Measurements from ENCODE around the gene OLFM1.
"Not testable (repeated sequence)": the region's sequence is repeated elsewhere in the genome, so short reads cannot be mapped to it uniquely, and the experiment has no call there.

The OLFM1 gene

DNA sequence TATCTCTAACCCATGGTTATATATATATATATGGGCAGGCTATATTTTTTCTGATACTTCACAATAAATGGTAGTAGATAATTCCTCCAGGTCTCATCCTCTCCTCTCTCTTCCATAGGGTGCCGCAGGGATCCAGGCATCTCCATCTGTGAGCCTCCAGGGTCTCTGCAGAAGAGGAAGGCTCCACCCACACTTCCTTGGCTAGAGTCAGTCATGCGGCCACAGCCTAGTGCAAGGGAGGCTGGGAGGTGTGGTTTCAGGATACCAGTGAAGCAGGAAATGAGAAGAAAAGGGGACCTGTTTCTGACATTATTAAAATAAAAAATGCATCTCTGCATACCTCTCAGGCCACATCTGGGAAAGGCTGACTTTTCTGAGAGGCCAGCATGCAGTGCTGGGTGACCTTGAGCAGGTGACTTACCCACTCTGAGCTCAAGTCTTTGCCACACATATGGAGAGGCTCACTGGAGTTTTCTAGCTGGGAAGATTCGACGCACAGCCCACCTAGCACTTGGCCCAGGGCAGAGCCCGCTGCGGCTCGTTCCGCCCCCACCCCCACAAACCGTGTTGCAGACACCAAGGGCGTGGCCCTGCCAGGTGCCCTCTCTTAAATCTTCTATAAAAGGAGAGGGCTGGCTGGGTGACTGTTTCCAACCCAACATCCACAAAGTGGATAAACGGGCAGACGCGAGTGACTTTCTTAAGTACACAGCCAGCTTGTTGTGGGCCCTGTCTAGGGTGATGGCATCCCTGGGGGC, 47.9 kb downstream of the OLFM1 start:
- DNase-seq (ENCODE audit: low spot score), result no peak

DNA sequence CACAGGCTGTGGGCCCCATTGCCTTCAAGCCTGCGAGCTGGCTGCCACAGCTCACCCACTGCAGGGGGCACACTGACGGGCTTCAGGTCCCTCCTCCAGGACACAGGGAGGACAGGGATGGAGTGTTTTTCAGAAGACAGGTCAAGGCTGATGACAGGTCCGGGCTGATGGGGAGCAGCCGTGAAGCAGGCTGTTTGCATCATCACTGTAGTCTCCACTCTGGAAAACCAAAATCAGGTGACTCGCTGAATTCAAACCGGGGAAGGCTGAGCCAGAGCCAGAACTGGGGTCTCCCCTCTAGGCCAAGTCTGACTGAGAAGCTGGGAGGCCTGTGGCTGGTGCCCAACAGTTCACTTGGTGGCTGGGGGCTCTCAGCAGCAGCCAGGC, 48.5 kb downstream of the OLFM1 start:
- no peak for DNase-seq (ENCODE audit: low spot score)

DNA sequence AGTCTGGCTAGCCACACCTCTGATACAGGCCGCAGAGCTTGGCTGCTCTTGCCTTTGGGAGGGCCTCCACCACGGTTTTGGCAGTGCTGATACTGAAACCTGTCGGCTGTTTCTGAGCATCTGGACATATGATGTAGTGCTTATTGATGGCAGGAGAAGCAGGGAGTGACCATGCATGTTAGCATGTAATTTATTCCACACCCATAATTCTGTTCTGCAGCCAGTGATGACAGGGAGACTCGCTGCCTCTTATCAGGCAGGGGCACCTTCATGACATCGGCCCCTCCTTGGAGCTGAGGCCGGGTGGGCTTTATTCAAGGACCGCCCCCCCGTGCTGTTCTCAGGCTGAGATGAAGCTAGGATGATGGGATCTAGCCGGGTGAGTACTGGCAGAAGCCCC, 49.0 kb downstream of the OLFM1 start:
- peak; percentile 58 for DNase-seq (ENCODE audit: low spot score)

DNA sequence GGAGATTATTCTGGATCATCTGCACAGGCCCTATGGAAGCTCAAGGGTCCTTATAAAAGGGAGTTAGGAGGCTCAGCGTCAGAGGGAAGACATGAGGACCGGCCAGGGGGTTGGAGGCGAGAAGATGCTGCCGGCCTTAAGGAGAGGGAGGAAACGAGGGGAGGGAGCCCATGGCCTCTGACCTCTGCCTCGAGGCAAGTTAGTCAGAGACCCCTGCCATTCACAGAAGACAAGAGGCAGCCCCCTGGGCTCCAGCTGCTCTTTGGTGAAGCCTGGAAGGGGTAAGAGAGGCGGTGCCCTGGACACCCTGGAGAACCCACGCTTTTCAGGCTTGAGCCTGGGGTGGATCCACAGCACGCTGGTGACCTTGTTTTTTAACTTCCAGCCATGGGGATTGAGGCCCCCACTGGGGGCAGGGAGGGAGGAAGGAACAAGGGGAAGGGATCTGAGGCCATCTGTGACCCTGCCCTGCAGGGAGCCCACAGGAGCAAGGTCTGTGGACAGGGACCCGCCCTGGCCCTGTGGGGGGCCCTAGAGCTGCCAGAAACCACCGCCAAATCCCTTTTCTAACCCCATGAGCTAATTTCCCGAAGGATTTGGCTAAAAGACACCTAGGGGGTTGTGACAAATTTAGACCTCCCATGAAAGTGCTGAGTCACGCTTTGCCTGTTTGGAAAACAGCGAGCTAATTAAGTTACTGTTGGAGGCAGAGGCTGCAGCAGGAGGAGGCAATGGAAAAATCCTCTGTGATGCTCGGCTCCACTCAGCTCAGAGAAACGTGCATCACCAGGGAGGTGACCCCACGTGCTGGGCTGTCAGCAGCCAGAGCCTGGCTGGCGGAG, 49.7 kb downstream of the OLFM1 start:
- peak; percentile 67 for DNase-seq (ENCODE audit: low spot score)

DNA sequence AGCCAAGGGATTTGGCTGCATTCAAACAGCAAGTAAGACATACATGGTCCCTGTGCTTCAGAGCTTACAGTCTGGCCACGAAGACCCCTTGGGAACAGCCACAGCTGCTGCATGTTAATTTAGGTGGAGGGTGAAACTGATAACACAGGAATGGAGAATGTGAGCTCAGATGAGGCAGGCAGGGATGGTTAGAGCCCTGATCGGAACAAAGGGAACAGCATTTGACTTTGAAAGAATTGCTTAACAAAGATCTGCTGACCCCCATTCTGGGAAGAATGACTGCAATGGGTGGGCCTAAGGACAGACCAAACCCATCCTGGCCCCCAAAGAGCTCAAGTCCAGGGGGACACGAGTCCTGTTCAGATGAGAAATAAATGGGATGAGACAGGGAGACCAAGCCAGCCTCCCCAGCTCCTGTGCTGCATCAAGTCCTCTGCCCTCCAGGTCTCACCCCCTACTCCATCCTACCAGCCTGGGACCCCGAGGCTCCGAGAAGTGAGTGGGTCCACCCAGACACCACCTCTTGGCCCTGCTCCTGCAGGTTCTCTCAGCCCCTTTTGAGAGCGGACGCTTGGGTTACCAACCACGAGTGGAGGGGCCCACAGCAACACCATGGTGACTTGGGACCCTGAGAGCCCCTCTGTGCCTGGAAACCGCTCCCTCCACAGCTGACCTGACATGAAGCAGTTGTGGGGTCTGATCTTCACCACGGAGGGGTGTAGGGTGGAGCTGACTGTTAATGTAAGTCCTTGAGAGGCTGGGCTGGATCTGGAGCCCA, 50.8 kb downstream of the OLFM1 start:
- no peak for DNase-seq (ENCODE audit: low spot score)

DNA sequence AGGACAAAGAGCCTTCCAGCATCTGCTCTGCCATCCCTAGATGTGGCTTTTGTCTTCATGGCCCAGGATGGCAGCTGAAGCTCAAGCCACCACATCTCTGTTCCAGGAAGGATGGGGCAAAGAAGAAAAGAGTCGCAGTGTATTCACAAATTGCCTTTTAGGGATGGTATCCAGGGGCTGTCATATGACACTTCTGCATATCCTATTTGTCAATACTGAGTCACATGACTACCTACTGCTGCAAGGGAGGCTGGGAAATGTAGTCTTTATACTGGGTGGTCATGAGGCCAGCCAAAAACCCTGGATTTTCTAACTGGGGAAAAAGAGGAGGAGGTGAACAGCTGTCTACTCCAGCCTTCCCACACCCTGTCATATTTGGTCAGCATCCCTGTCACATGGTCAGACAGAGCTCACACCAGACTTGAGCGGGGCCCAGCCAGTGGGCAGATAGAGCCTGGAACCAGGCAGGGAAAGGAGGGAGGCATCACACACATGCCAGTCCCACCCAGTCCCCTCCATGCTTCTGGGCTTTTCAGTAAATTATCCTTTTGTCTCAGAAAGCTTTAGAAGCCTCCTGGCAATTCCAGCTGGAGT, 52.0 kb downstream of the OLFM1 start:
- no peak for DNase-seq (ENCODE audit: low spot score)

DNA sequence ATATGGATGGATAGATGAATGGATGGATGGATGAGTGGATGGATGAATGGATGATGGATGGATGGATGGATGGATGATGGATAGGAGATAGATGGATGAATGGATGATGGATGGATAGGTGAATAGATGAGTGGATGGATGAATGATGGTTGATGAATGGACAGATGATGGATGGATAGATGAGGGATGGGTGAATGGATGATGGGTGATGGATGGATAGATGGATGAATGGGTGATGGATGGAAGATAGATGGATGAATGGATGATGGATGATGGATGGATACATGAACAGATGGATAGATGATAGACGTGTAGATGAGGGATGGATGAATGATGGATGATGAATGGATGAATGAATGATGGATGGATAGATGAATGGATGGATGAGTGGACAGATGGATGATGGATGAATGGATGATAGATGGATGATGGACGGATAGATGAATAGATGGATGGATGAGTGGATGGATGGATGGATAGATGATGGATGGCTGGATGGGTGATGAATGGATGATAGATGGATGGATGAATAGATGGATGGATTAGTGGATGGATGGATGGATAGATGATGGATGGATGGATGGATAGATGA, 53.8 kb downstream of the OLFM1 start:
- no peak for DNase-seq (ENCODE audit: low spot score)

DNA sequence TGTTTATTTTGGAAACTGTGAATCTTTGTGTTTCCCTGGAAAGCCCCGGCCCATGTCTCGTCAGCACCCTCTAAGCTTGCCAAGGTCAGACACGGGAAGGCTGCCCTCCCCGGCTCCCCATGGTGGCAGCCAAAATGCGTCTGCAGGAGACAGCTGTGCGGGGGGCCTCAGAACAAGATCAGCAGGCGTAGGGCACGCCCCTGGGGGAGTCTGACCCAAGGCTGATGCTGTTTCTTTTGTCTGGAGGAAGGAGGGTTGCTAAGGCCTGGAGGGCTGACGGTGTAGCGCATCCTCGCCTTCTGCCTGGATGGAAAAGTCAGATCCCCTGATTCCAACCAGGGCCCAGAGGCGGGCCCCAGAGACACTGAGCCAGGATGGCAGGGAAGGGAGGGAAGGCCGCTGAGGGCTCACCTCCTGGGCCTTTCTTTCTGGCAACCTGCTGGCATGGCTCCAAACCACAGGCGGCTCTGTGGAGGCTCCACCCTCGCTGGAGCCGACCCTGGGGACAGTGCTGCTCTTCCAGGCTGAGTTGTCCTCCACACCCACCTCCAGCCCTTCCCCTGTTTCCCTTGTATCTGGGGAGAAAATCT, 57.2 kb downstream of the OLFM1 start:
- no peak for DNase-seq (ENCODE audit: low spot score)

DNA sequence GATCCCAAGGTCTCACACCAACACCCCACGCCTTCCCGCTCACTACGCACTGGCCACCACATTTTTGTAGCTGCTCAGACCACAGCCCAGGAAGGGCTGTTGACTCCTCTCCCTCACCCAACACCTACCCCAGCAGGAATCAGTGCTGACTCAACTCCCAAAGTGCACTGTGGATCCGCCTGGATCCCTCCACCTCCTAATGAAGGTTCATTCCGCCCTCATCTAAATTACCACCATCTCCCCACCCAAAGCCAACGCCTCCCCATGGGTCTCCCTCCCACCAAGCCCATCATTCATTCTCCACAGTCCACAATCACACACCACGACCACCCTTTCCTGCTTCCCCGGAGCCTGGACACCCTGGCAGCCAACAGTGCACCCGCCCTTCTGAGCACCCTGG, 57.8 kb downstream of the OLFM1 start:
- DNase-seq (ENCODE audit: low spot score), result no peak

DNA sequence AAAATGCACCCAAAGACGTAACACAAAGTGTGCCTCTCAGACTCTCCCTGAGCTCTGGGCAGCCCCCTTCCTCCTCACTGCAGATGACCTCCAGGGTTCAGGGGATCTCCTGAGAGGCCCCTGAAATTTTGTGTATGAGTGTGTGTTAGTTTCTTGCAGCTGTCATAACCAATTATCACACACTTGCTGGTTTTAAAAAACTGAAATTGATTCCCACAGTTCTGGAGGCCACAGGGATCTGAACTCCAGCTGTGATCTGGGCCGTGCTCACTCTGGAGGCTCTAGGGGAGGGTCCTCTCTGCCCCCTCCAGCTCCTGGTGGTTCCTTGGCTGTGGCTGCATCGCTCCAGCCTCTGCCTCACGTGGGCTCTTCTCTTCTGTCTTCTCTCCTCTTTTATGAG, 58.8 kb downstream of the OLFM1 start:
- DNase-seq (ENCODE audit: low spot score), result no peak

DNA sequence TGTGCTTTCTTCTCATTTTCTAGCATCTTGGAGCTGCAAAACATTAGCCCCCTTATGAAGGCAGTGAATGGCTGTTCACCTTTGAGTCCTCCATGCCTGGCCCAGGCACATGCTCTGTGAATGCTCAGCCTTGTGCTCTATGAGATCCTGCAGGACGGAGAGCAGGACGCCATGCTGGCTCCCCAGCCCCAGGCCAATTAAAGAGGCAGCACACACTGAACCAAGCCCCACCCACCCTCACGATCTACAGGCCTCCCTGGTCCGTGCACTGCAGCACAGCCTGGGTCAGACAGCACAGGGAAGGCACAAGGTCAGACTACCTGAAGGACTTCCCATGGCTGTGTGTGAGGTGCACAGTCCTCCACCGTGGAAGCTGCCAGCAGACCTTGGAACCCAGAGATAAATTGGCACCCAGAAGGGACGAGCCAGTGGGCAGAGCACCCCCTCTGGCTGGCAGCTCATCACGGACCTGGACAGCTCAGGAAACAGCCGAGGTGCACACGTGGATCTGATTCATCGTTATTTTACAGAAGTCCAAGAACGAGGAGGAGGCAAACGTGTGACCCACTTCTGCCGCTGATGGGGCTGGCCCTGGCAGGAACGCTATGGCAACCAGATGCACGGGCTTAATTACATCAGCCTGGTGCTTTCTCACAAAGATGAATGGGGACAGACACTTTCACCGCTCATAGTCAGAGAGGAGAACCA, 59.5 kb downstream of the OLFM1 start:
- no peak for DNase-seq (ENCODE audit: low spot score)

DNA sequence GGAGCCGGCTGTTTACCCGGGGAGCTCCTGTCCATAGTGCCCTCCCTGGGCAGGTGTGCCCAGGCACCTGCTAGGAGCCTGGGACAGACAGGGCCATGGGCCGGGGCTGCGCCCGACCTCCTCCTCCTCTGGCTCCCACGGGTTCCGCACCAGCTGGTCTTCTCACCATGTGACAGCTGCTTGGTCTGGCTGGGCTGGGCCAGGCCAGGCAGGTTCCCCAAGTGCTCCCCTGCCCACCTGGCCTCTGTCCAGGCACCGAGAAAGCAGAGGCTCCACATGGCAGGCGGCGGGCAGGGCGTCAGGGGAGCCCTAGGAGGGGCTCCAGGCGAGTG, 60.0 kb downstream of the OLFM1 start:
- DNase-seq (ENCODE audit: low spot score), result no peak

DNA sequence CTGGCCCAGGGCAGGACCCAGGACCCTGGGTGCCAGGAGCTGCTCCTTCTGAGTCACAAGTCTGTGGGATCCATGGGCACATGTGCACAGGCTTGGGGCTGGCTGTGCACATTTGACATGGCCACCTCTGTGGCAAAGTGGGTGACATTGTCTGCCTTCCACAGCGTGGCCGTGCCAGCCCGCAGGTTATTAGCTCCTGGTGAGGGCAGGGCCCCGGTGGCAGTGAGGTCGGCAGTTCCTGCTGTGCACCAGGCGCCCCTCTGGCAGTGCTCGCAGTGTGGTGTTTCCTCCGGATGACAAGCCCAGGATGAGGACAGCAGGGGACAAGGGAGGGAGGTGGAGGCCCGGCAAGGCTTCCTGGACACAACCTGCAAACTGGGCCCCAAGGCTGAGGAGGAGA, 60.5 kb downstream of the OLFM1 start:
- DNase-seq (ENCODE audit: low spot score), result no peak

DNA sequence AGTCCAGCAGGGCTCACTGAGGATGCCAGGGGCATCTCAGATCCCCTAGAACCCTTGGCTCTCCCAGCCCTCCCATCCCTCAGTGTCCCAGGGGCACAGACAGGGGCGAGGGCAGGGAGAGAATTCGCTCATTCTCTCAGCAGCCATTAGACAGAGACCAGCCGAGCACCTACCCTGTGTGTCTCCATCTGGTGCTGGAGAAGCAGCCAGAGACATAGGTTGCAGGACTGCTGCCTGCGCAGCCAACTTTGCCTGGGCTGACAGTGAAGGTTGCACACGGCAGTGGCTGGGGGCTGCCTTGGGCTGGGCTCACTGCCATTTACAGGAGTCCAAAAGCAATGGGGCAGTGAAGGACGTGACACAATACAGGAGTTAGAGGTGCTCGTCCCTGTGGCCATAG, 60.9 kb downstream of the OLFM1 start:
- no peak for DNase-seq (ENCODE audit: low spot score)

DNA sequence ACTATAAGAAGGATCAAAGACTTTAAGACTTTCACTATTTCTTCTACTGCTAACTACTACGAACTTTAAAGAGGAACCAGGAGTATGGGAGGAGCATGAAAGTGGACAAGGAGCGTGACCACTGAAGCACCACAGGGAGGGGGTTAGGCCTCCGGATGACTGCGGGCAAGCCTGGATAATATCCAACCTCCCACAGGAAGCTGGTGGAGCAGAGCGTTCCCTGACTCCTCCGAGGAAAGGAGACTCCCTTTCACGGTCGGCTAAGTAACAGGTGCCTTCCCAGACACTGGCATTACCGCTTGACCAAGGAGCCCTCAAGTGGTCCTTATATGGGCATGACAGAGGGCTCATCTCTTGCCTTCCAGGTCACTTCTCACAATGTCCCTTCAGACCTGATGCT, 62.4 kb downstream of the OLFM1 start:
- not testable (repeated sequence) for DNase-seq (ENCODE audit: low spot score)

DNA sequence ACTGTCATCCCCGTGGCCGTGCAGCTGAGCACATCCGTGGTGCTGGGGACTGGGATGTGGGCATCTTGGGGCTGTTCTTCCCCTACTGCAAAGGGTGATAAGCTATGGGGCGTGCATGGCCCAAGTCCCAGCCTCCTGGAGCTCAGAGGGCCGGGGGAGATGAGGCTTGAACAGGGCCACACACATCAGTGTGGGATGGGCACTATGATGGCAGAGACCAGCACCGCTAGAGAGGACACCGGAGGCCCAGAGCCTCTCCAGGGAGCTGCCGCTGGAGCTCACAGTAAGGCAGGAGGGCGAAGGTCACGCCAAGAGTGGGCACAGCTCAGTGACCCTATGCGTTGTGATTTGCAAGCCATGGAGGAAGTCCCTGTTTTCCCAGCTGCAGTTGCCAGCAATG, 63.5 kb downstream of the OLFM1 start:
- no peak for DNase-seq (ENCODE audit: low spot score)

DNA sequence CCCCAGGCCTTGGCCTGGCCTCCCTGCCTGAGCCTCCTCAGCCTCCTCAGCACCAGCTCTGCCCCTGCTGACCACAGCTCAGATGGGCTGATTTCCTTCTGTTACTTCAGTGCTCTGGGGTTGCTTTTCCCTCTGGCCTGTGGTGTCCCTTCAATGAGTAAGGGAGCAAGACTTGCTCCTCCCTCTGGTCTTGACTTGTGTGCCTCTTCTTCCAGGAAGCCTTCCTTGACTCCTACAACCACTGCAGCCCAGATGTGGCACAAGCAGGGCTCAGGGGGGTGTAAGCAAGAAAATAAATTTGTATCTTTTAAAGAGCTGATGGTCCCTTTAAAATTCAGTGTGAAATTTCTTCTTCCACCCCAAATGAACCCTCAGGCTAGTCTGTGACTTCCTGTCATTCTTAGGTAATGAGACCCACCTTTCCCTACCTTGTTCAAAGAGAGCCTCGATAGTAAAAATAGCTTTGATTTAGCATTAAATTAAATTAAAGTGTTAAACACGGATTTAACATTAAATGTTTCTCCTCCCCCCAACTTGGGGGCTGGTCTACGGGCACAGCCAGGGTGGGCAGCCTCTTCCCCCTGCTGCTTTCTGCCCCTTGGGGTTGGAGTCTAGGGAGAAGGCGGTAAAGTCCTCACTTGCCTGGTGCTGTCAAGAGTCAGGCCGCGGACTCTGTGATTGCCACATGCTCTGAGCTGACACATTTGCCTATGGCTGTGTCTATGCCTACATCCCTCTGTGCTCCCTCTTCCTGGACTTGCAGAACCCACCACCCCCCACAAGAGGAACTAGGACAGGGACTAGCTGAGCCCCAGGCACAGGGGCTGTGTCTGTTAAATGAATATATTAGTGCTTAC, 64.5 kb downstream of the OLFM1 start:
- DNase-seq (ENCODE audit: low spot score), result no peak

DNA sequence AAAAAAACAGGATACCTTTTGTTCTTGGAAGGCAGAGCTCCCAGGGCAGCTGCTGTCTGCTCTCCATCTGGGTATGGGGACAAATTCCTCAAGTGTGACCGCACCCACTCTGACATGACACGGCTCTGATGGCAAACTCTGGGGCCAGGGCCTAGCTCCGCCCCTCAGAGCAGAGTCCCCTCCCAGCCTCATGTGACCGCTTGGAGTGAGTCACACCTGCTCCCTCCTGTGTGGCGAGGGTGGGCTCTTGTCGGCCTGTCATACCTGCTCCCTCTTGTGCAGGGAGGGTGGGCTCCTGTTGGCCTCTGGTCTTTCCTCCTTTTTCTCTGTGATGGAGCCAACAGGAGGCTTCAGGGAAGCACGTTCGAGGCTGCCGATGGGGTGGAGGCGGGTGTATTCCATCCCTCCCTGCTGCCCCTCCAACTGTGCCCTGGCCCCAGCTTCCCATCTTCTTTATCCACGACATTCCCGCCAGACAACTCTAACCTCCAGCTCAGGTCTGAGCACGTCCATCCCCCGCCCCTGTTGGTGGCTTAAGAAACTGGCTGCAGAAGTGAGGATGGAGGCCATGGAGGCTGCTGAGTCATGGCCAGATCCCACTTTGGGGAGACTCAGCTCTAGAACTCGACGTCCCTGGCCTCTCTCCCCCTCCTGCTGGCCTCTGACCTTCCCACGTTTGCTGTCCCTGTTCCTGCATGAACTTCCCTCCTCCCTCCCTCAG, 65.3 kb downstream of the OLFM1 start:
- no peak for DNase-seq (ENCODE audit: low spot score)

DNA sequence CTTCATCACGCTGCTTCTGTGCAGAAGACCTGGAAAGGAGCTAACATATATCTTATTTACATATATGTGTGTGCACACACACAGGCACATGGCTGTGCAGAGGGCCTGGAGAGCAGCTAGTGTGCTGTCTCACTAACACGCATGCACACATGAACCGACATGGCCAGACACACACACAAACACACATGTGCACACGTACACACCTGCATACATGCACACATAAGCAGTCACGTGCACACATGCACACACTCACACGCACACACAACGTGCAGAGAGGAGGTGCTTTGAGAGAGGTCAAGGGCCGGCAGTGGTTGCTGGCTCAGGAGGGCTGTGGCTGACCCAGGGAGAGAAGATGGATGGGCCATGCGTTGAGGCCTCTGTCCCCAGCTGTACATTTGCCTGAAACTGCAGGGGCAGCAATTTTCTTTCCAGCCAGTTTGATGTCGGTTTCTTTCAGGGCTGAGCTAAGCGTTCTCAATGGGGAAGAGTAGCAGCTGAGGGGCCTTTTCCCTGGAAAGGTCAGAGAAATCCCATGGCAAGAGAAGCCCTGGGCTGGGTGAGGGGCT, 66.7 kb downstream of the OLFM1 start:
- no peak for DNase-seq (ENCODE audit: low spot score)

Data from D341Med (cell line).